HCT116 (cell line): ENCODE data around the gene PDLIM5. TPM values are rescaled to one million over a fixed set of nuclear protein-coding genes. Genes with fewer than 3 reads are reported as not detected.
A peak's percentile ranks its signal among the peaks of the same experiment; 100 is the strongest.

Experiments used
- ATAC-seq: fragments of 200-7000 bp; cut with Tn5 transposase; 2 replicates; pipeline ENCODE4 v1.9.1; 2020; ENCODE audit warnings: mild to moderate bottlenecking, moderate library complexity
- BruUV-seq: library from RNA; stranded (reverse); fragments of 400-500 nt; replicated peaks from 2 replicates; lab custom pipeline; 2021; lab: Mats Ljungman, UMichigan
- CTCF ChIA-PET: fragments of 300-600 bp; sonication (Branson Sonifier 250); formaldehyde crosslinking; loops from one replicate; lab custom pipeline; 2021; ENCODE audit warnings: antibody characterized with exemption; lab: Charles Lee
- POLR2A ChIA-PET: fragments of 300-600, 350-600 bp; sonication (Branson Sonifier 250); formaldehyde crosslinking; loops from one replicate; lab custom pipeline; 2021; ENCODE audit warnings: antibody characterized with exemption; lab: Charles Lee
- RAD21 ChIA-PET, 2 experiments: fragments of 300-600 bp; sonication (Branson Sonifier 250); formaldehyde crosslinking; loops; one replicate each; lab custom pipeline; 2023; ENCODE audit warnings: low total read pairs in 2 of 2; ENCODE audit not compliant: uncharacterized antibody in 2 of 2, unreplicated experiment in 2 of 2, low non-redundant PET in 1 of 2; lab: Charles Lee
- DNase-seq: peaks from one replicate; pipeline ENCODE4 v3.0.0-alpha.2; 2010; ENCODE audit warnings: low read depth, low spot score
- H2AFZ ChIP-seq: fragments of 200-600 bp; shearing (Covaris generic), sonication (generic); 2 replicates; pipeline ENCODE4 v1.6.1; 2017; ENCODE audit warnings: low read depth, mixed run types, mixed read lengths, antibody characterized with exemption, low read length; ENCODE audit not compliant: poor library complexity, severe bottlenecking
- H3K27ac ChIP-seq: 2 replicates; pipeline ENCODE4 v1.5.1; 2012; ENCODE audit warnings: low read depth, low read length
- H3K27me3 ChIP-seq: fragments of 200-600 bp; sonication (generic); 2 replicates; pipeline ENCODE4 v1.6.1; 2016; ENCODE audit warnings: mixed run types, low read length, mixed read lengths; ENCODE audit not compliant: insufficient read depth
- H3K36me3 ChIP-seq, 2 experiments: fragments of 200-500 bp in 1 of 2; fragments of 200-600 bp in 1 of 2; sonication (Bioruptor generic) in 1 of 2; sonication (generic) in 1 of 2; 2 replicates each; pipeline versions ENCODE4 v1.5.1 to v1.6.1; 2014 to 2016; ENCODE audit warnings: low read length in 2 of 2, inconsistent platforms in 1 of 2, mixed read lengths in 1 of 2, mixed run types in 1 of 2; ENCODE audit not compliant: insufficient read depth in 2 of 2, control insufficient read depth in 1 of 2
- H3K4me1 ChIP-seq, 2 experiments: fragments of 200-600 bp in 1 of 2; sonication (generic) in 1 of 2; 2 replicates each; pipeline versions ENCODE4 v1.5.1 to v1.6.1; 2012 to 2017; ENCODE audit warnings: low read length in 2 of 2, inconsistent platforms in 1 of 2, mild to moderate bottlenecking in 1 of 2, mixed read lengths in 1 of 2, mixed run types in 1 of 2, moderate library complexity in 1 of 2; ENCODE audit not compliant: insufficient read depth in 2 of 2, control insufficient read depth in 1 of 2
- H3K4me2 ChIP-seq: fragments of 200-600 bp; sonication (generic); 2 replicates; pipeline ENCODE4 v1.6.1; 2017; ENCODE audit warnings: mixed run types, low read length, mixed read lengths
- H3K4me3 ChIP-seq, 2 experiments: fragments of 200-600 bp in 1 of 2; sonication (generic) in 1 of 2; replicated peaks in 1 of 2; 2 replicates each; pipeline ENCODE4 v1.5.1; 2011 to 2016; ENCODE audit warnings: low read length in 2 of 2, control low read depth in 1 of 2, low read depth in 1 of 2, mild to moderate bottlenecking in 1 of 2, mixed read lengths in 1 of 2, mixed run types in 1 of 2
- H3K79me2 ChIP-seq: fragments of 200-600 bp; sonication (generic); 2 replicates; pipeline ENCODE4 v1.6.1; 2017; ENCODE audit warnings: mild to moderate bottlenecking, mixed run types, low read length, moderate library complexity, mixed read lengths; ENCODE audit not compliant: insufficient read depth
- H3K9ac ChIP-seq: fragments of 200-600 bp; sonication (generic); 2 replicates; pipeline ENCODE4 v1.6.1; 2016; ENCODE audit warnings: low read length, mixed read lengths
- H3K9me2 ChIP-seq: fragments of 200-600 bp; sonication (generic), shearing (Covaris generic); 2 replicates; pipeline ENCODE4 v1.6.1; 2017; ENCODE audit warnings: mixed run types, mild to moderate bottlenecking, moderate library complexity; ENCODE audit not compliant: insufficient read depth
- H3K9me3 ChIP-seq, 2 experiments: fragments of 200-500 bp in 1 of 2; fragments of 200-600 bp in 1 of 2; sonication (Bioruptor generic) in 1 of 2; sonication (generic) in 1 of 2; 2 replicates each; pipeline ENCODE4 v1.6.1; 2014 to 2017; ENCODE audit warnings: low read length in 2 of 2, mixed read lengths in 2 of 2, inconsistent platforms in 1 of 2, low read depth in 1 of 2, mild to moderate bottlenecking in 1 of 2, mixed run types in 1 of 2, moderate library complexity in 1 of 2; ENCODE audit not compliant: control insufficient read depth in 1 of 2, insufficient read depth in 1 of 2
- H4K20me1 ChIP-seq: fragments of 200-600 bp; sonication (generic), shearing (Covaris generic); 2 replicates; pipeline ENCODE4 v1.6.1; 2017; ENCODE audit warnings: mixed run types, mild to moderate bottlenecking, moderate library complexity; ENCODE audit not compliant: insufficient read depth
- ATF3 ChIP-seq: IDR thresholded peaks from 2 replicates; pipeline ENCODE4 v1.6.1; 2012
- CBX3 ChIP-seq: IDR thresholded peaks from 2 replicates; pipeline ENCODE4 v1.6.1; 2012; ENCODE audit warnings: low read depth
- CEBPB ChIP-seq: IDR thresholded peaks from 2 replicates; pipeline ENCODE4 v1.6.1; 2012; ENCODE audit warnings: low read depth
- CTCF ChIP-seq, 3 experiments: fragments of 200-600 bp in 1 of 3; sonication (generic) in 1 of 3; IDR thresholded peaks in 2 of 3; conservative IDR thresholded peaks in 1 of 3; 2 replicates each; pipeline ENCODE4 v1.5.1; 2012 to 2017; ENCODE audit warnings: low read depth in 2 of 3, low read length in 2 of 3, antibody characterized with exemption in 1 of 3, borderline replicate concordance in 1 of 3, control low read depth in 1 of 3, mild to moderate bottlenecking in 1 of 3, mixed read lengths in 1 of 3, mixed run types in 1 of 3, moderate library complexity in 1 of 3; ENCODE audit not compliant: insufficient read depth in 1 of 3
- EZH2 ChIP-seq: fragments of 200-600 bp; sonication (generic); IDR thresholded peaks from 2 replicates; pipeline ENCODE4 v1.6.1; 2017; ENCODE audit warnings: antibody characterized with exemption, mixed run types
- EZH2phosphoT487 ChIP-seq: fragments of 200-600 bp; IDR thresholded peaks from 2 replicates; pipeline ENCODE4 v1.6.1; 2018; ENCODE audit warnings: antibody characterized with exemption, borderline replicate concordance
- FOSL1 ChIP-seq: IDR thresholded peaks from 2 replicates; pipeline ENCODE4 v1.6.1; 2012; ENCODE audit warnings: low read depth
- MAX ChIP-seq: IDR thresholded peaks from 2 replicates; pipeline ENCODE4 v1.6.1; 2012
- POLR2A ChIP-seq: IDR thresholded peaks from 2 replicates; pipeline ENCODE4 v1.7.0; 2011; ENCODE audit warnings: borderline replicate concordance; ENCODE audit not compliant: insufficient read depth, insufficient read length; ENCODE audit errors: extremely low read depth
- POLR2AphosphoS5 ChIP-seq: IDR thresholded peaks from 2 replicates; pipeline ENCODE4 v1.6.1; 2011; ENCODE audit warnings: mild to moderate bottlenecking, low read depth, low read length, moderate library complexity
- RAD21 ChIP-seq: IDR thresholded peaks from 2 replicates; pipeline ENCODE4 v1.6.1; 2012; ENCODE audit warnings: low read depth, mild to moderate bottlenecking
- SIN3A ChIP-seq: IDR thresholded peaks from 2 replicates; pipeline ENCODE4 v1.6.1; 2012; ENCODE audit warnings: low read depth
- SP1 ChIP-seq: IDR thresholded peaks from 2 replicates; pipeline ENCODE4 v1.6.1; 2012; ENCODE audit warnings: low read depth
- YY1 ChIP-seq: IDR thresholded peaks from 2 replicates; pipeline ENCODE4 v1.6.1; 2011; ENCODE audit warnings: low read length, low read depth, moderate library complexity, mild to moderate bottlenecking; ENCODE audit not compliant: insufficient replicate concordance; ENCODE audit errors: extremely low read depth
- ZBTB33 ChIP-seq: IDR thresholded peaks from 2 replicates; pipeline ENCODE4 v1.6.1; 2011; ENCODE audit warnings: mild to moderate bottlenecking, low read length, moderate library complexity; ENCODE audit not compliant: insufficient replicate concordance; ENCODE audit errors: extremely low read depth
- ZNF274 ChIP-seq: fragments of 200-500 bp; sonication (Bioruptor generic); IDR thresholded peaks from 2 replicates; pipeline ENCODE4 v1.6.1; 2014; ENCODE audit warnings: mild to moderate bottlenecking, low read depth, low read length, inconsistent platforms
- intact Hi-C: fragments of 100-400 bp; cut with micrococcal nuclease; formaldehyde crosslinking; loops from 2 replicates; pipeline ENCODE4 v1.10.0; 2022
- total RNA-seq: library from RNA; stranded (reverse); gene quantifications from one replicate; pipeline ENCODE4 v1.2.1, GENCODE V29; 2021; ENCODE audit not compliant: unreplicated experiment

Gene PDLIM5
- total RNA-seq, 1 experiment from 2014 or later = 130 TPM

- Histone ChIP-seq H3K79me2 (no peaks in the 10 kb centered on the region), H3K27me3 (no peaks in the 10 kb centered on the region), H3K27ac (no peak overlapping the region), H3K9me3 (no peaks in the 10 kb centered on the region), H4K20me1 (no peaks in the 10 kb centered on the region), H3K4me1 (no peaks in the 10 kb centered on the region; a peak in 1 of 4 replicates), H3K9ac (no peak overlapping the region), H3K9me2 (no peaks in the 10 kb centered on the region), H3K4me3 (no peak overlapping the region), H2AFZ (no peak overlapping the region), H3K4me2 (no peak overlapping the region), H3K36me3 (no peaks in the 10 kb centered on the region)
- ChIA-PET CTCF (interaction anchor here (1.0 kb wide), 1 partner anchor 189 kb away, joined by 12 read pairs; no protein-coding TSS in a partner anchor), POLR2A (no interaction called here), RAD21 (no interaction called here)
- ATAC-seq = peak; percentile 74
- peak; percentile 32 for DNase-seq
- BruUV-seq = no TSS peak
- TF ChIP-seq YY1 = no peak
- TF ChIP-seq SP1 = no peak
- no peak for TF ChIP-seq CBX3
- TF ChIP-seq ZNF274 = no peak
- TF ChIP-seq ATF3 = no peak
- peak; percentile 86 for TF ChIP-seq RAD21
- TF ChIP-seq FOSL1 = no peak
- TF ChIP-seq EZH2 = no peak
- TF ChIP-seq ZBTB33 = no peak
- no peak for TF ChIP-seq POLR2AphosphoS5
- TF ChIP-seq POLR2A = no peak
- TF ChIP-seq SIN3A = no peak
- TF ChIP-seq MAX = no peak
- TF ChIP-seq CTCF (IDR thresholded peaks at IDR 0.05 in 2 of 3, conservative IDR thresholded peaks at IDR 0.05 in 1 of 3; ENCODE audit: borderline replicate concordance in 1 of 3, insufficient read depth in 1 of 3, low read depth in 2 of 3, low read length in 2 of 3) = peak; percentile 38 to 74 (median 63); a peak in 5 of 6 replicates
- no peak for TF ChIP-seq CEBPB
- TF ChIP-seq EZH2phosphoT487 = no peak
- intact Hi-C loops = loop anchor here (1.0 kb wide), 2 partner anchors 190 to 292 kb away; no protein-coding TSS in a partner anchor
Measured at GRCh38 chr4:94595880-94596483, 144.2 kb downstream of the PDLIM5 start.
